Naive thymus-derived CD4-positive, alpha-beta T cell (primary cell): ENCODE results near the gene ADGRB3. TPM values are rescaled to one million over a fixed set of nuclear protein-coding genes. Genes with fewer than 3 reads are reported as not detected.

Experiments used
- ATAC-seq: fragments of 150-1000 bp; cut with Tn5 transposase; 2 replicates; pipeline ENCODE4 v1.10.0; 2021; ENCODE audit warnings: mild to moderate bottlenecking, moderate library complexity
- CTCF ChIA-PET: fragments of 350-600 bp; sonication (Branson Sonifier 250); formaldehyde crosslinking; loops from one replicate; lab custom pipeline; 2021; ENCODE audit warnings: antibody characterized with exemption; lab: Charles Lee
- POLR2A ChIA-PET: fragments of 350-600 bp; sonication (Branson Sonifier 250); formaldehyde crosslinking; loops from one replicate; lab custom pipeline; 2021; ENCODE audit warnings: antibody characterized with exemption, inconsistent platforms; lab: Charles Lee
- DNase-seq, 9 donors: peaks; one replicate each; pipeline versions ENCODE4 v3.0.0 to v3.0.0-alpha.2; 2020 to 2022; ENCODE audit warnings: mixed read lengths in 1 of 9
- H3K27ac ChIP-seq: one replicate; pipeline ENCODE4 v1.7.0; 2013; ENCODE audit warnings: mild to moderate bottlenecking, low read depth, low read length, moderate library complexity
- H3K27me3 ChIP-seq, 2 donors: one replicate each; pipeline ENCODE4 v1.7.0; 2013; ENCODE audit warnings: low read length in 2 of 2, mild to moderate bottlenecking in 2 of 2, moderate library complexity in 2 of 2; ENCODE audit not compliant: control insufficient read depth in 2 of 2, insufficient read depth in 2 of 2
- H3K36me3 ChIP-seq, 3 experiments: 1 replicate in 2 of 3; 2 replicates in 1 of 3; pipeline ENCODE4 v1.7.0; 2013; ENCODE audit warnings: low read length in 3 of 3, mild to moderate bottlenecking in 3 of 3, moderate library complexity in 1 of 3; ENCODE audit not compliant: insufficient read depth in 3 of 3, control insufficient read depth in 2 of 3
- H3K4me1 ChIP-seq, 2 donors: one replicate each; pipeline ENCODE4 v1.7.0; 2013; ENCODE audit warnings: low read length in 2 of 2, mild to moderate bottlenecking in 2 of 2, moderate library complexity in 1 of 2; ENCODE audit not compliant: control insufficient read depth in 2 of 2, insufficient read depth in 2 of 2
- H3K4me3 ChIP-seq: 2 replicates; pipeline ENCODE4 v1.7.0; 2013; ENCODE audit warnings: mild to moderate bottlenecking, low read length
- H3K9me3 ChIP-seq, 3 experiments: 1 replicate in 2 of 3; 2 replicates in 1 of 3; pipeline ENCODE4 v1.7.0; 2013; ENCODE audit warnings: low read length in 3 of 3; ENCODE audit not compliant: control insufficient read depth in 2 of 3
- H3K27ac Mint-ChIP-seq, 9 donors: one replicate each; pipeline ENCODE4 v1.8.0; 2020 to 2022; ENCODE audit warnings: mixed read lengths in 9 of 9, mild to moderate bottlenecking in 8 of 9, moderate library complexity in 5 of 9, inconsistent platforms in 2 of 9
- H3K27me3 Mint-ChIP-seq, 5 donors: one replicate each; pipeline ENCODE4 v1.8.0; 2021 to 2022; ENCODE audit warnings: mixed read lengths in 5 of 5, mild to moderate bottlenecking in 1 of 5
- H3K36me3 Mint-ChIP-seq, 5 donors: one replicate each; pipeline ENCODE4 v1.8.0; 2020 to 2022; ENCODE audit warnings: mixed read lengths in 5 of 5, mild to moderate bottlenecking in 3 of 5, inconsistent platforms in 1 of 5
- H3K4me1 Mint-ChIP-seq, 7 donors: one replicate each; pipeline ENCODE4 v1.8.0; 2020 to 2022; ENCODE audit warnings: mixed read lengths in 7 of 7, mild to moderate bottlenecking in 3 of 7, inconsistent platforms in 1 of 7
- H3K4me3 Mint-ChIP-seq, 10 donors: one replicate each; pipeline ENCODE4 v1.8.0; 2020 to 2022; ENCODE audit warnings: mild to moderate bottlenecking in 10 of 10, mixed read lengths in 10 of 10, moderate library complexity in 6 of 10, inconsistent platforms in 2 of 10
- H3K9me3 Mint-ChIP-seq, 11 donors: one replicate each; pipeline ENCODE4 v1.8.0; 2020 to 2022; ENCODE audit warnings: mixed read lengths in 11 of 11, mild to moderate bottlenecking in 4 of 11, inconsistent platforms in 1 of 11, moderate library complexity in 1 of 11
- intact Hi-C, 2 donors: fragments of 100-400 bp; cut with micrococcal nuclease; formaldehyde crosslinking; loops; one replicate each; pipeline ENCODE4 v1.15.1; 2023
- polyA plus RNA-seq, 2 donors: library from polyadenylated mRNA; unstranded; fragments of 300-500 nt; fragmentation: Illumina TruSeq; gene quantifications; one replicate each; pipeline ENCODE4 v1.2.3, GENCODE V29; 2021
- total RNA-seq, 6 experiments: library from RNA in 5 of 6; stranded (reverse) in 5 of 6; gene quantifications; 1 replicate in 5 of 6; 2 replicates in 1 of 6; pipeline ENCODE4 v1.2.3 and lab custom pipeline; 2021 to 2026

ADGRB3 gene
- total and polyA plus RNA-seq, 7 experiments from 2014 or later: not detected

DNA sequence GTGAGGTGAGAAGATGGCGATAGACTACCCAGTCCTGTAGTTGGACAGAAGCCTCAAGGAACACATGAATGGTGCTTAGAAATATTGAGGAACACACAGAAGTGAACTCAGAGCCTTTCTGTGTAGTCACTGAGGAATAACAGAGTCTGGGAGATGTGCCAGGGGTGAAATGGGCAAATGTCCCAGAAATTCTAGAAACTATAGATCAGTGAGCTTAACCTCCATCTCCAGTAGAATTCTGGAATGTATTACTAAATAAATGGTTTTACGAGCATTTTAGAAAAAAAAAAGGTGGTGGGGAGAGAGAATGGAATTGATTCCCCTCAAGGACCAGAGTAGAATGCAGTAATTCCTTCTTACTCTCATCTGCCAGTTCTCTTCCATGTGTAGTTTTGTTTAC is 781.7 kb downstream of the ADGRB3 start:
- H3K4me1 Mint-ChIP-seq: no peaks in the 10 kb centered on the region
- no peaks in the 10 kb centered on the region for H3K36me3 ChIP-seq
- no peak overlapping the region for H3K27ac Mint-ChIP-seq
- H3K27me3 Mint-ChIP-seq: no peaks in the 10 kb centered on the region
- H3K4me1 ChIP-seq: no peaks in the 10 kb centered on the region
- peaks cover 0 to 22% (median 4%) of the 10 kb centered on the region in 11 donors for H3K9me3 Mint-ChIP-seq
- no peak overlapping the region for H3K4me3 Mint-ChIP-seq
- H3K27me3 ChIP-seq: no peaks in the 10 kb centered on the region
- no peak overlapping the region for H3K4me3 ChIP-seq
- DNase-seq: no peak
- no peaks in the 10 kb centered on the region for H3K9me3 ChIP-seq
- ATAC-seq: no peak
- H3K27ac ChIP-seq: no peak overlapping the region
- no peaks in the 10 kb centered on the region for H3K36me3 Mint-ChIP-seq
- intact Hi-C loops: no loop called here
- ChIA-PET CTCF (no interaction called here), POLR2A (no interaction called here)

GRCh38 chr6:69421269-69421668 is 786.2 kb downstream of the ADGRB3 start:
- H3K27ac ChIP-seq: no peak overlapping the region
- H3K4me1 ChIP-seq: no peaks in the 10 kb centered on the region
- no peaks in the 10 kb centered on the region for H3K9me3 ChIP-seq
- no peaks in the 10 kb centered on the region for H3K36me3 ChIP-seq
- peaks cover 0 to 15% (median 2%) of the 10 kb centered on the region in 11 donors for H3K9me3 Mint-ChIP-seq
- H3K4me3 Mint-ChIP-seq: no peak overlapping the region
- no peak for ATAC-seq
- intact Hi-C loops: no loop called here
- no peak overlapping the region for H3K27ac Mint-ChIP-seq
- no peaks in the 10 kb centered on the region for H3K27me3 ChIP-seq
- no peak overlapping the region for H3K4me3 ChIP-seq
- H3K4me1 Mint-ChIP-seq: no peaks in the 10 kb centered on the region
- no peaks in the 10 kb centered on the region for H3K27me3 Mint-ChIP-seq
- ChIA-PET POLR2A (no interaction called here), CTCF (no interaction called here)
- DNase-seq: no peak
- no peaks in the 10 kb centered on the region for H3K36me3 Mint-ChIP-seq

GRCh38 chr6:69422020-69422419 is 786.9 kb downstream of the ADGRB3 start:
- Histone ChIP-seq H3K27me3 (no peaks in the 10 kb centered on the region), H3K36me3 (no peaks in the 10 kb centered on the region), H3K27ac (no peak overlapping the region), H3K9me3 (no peaks in the 10 kb centered on the region), H3K4me1 (no peaks in the 10 kb centered on the region), H3K4me3 (no peak overlapping the region)
- Mint-ChIP-seq H3K4me3 (no peak overlapping the region), H3K9me3 (peaks cover 0 to 15% (median 2%) of the 10 kb centered on the region in 11 donors), H3K4me1 (no peaks in the 10 kb centered on the region), H3K27ac (no peak overlapping the region), H3K36me3 (no peaks in the 10 kb centered on the region), H3K27me3 (no peaks in the 10 kb centered on the region)
- intact Hi-C loops: no loop called here
- no peak for DNase-seq
- ChIA-PET CTCF (no interaction called here), POLR2A (no interaction called here)
- ATAC-seq: no peak

DNA sequence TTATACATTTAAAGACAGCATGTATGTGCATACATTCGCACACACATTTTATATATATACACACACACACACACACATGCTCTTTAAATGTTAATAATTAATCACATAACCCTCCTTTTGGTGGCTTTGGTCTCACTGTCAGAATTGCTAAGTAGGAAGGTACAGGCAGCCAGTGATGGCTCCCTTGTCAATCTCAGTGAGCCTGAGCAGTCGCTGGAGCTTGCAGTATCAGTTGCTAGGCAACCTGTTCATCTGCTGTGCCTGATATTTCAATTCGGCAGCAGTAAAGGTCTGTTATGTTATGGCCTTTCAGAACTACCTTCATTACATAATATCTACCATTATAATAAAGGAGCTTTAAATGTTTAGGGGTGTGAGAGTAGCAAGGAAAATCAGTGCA is 787.4 kb downstream of the ADGRB3 start:
- no peak overlapping the region for H3K4me3 ChIP-seq

DNA sequence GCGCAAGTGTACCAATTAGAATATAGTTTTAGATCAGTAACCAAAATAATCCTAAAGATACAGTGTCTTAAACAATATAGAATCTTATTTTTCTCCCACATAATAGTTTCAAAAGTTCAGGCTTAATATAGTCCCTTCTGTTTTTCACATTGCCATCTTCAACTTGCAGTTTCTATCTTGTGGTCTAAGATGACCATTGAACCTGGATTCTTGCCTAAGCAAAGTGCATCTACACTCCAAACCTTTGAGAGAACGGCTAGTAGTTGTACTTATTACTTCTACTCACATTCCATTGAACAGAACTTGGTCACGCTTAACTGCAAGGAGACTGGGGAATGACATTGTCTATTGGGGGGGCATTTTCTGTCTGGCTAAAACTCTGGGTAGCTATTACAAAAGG is 788.7 kb downstream of the ADGRB3 start:
- peaks cover 0 to 9% (median 0%) of the 10 kb centered on the region in 11 donors for H3K9me3 Mint-ChIP-seq
- CTCF ChIA-PET: no interaction called here

More for the DNA sequence above, 787.4 kb downstream of the ADGRB3 start:
- H3K9me3 ChIP-seq: no peaks in the 10 kb centered on the region
- POLR2A ChIA-PET: no interaction called here
- H3K27ac Mint-ChIP-seq: no peak overlapping the region
- no peaks in the 10 kb centered on the region for H3K27me3 ChIP-seq
- no peaks in the 10 kb centered on the region for H3K36me3 ChIP-seq
- no peaks in the 10 kb centered on the region for H3K27me3 Mint-ChIP-seq
- H3K9me3 Mint-ChIP-seq: peaks cover 0 to 15% (median 2%) of the 10 kb centered on the region in 11 donors
- ATAC-seq (no peak), DNase-seq (no peak)
- no peaks in the 10 kb centered on the region for H3K36me3 Mint-ChIP-seq
- intact Hi-C loops: no loop called here
- no peak overlapping the region for H3K4me3 Mint-ChIP-seq
- no peaks in the 10 kb centered on the region for H3K4me1 Mint-ChIP-seq
- CTCF ChIA-PET: no interaction called here
- H3K4me1 ChIP-seq: no peaks in the 10 kb centered on the region
- no peak overlapping the region for H3K27ac ChIP-seq

DNA sequence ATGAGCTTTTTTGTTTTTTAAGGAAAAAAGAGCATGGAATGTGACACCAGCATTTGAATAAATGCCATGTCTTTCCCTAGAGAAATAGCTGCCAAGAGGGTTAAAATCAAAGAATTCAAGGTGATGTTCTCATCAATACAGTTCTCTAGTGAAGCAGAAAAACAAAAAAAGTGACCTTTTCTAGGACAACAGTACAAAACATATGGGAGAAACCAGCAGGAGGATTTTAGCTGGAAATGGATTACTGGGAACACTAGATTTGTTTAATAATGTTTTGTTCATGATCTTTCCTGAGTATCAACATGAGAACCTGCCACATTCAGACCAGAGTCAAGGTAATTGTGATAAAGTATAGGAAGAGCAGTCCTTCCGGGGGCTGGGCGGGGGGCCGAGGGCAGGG is 789.5 kb downstream of the ADGRB3 start:
- ChIA-PET POLR2A (no interaction called here), CTCF (no interaction called here)
- no peaks in the 10 kb centered on the region for H3K4me1 Mint-ChIP-seq
- H3K4me3 Mint-ChIP-seq: no peak overlapping the region
- Histone ChIP-seq H3K4me3 (no peak overlapping the region), H3K27ac (no peak overlapping the region), H3K4me1 (no peaks in the 10 kb centered on the region), H3K36me3 (no peaks in the 10 kb centered on the region), H3K27me3 (no peaks in the 10 kb centered on the region), H3K9me3 (no peaks in the 10 kb centered on the region)
- intact Hi-C loops: no loop called here
- H3K9me3 Mint-ChIP-seq: peaks cover 0 to 9% (median 0%) of the 10 kb centered on the region in 11 donors
- no peak overlapping the region for H3K27ac Mint-ChIP-seq
- no peaks in the 10 kb centered on the region for H3K36me3 Mint-ChIP-seq
- H3K27me3 Mint-ChIP-seq: no peaks in the 10 kb centered on the region
- DNase-seq (no peak), ATAC-seq (no peak)

More for the DNA sequence above, 788.7 kb downstream of the ADGRB3 start:
- intact Hi-C loops: no loop called here
- POLR2A ChIA-PET: no interaction called here
- H3K4me3 ChIP-seq: no peak overlapping the region
- no peaks in the 10 kb centered on the region for H3K36me3 Mint-ChIP-seq
- H3K4me1 Mint-ChIP-seq: no peaks in the 10 kb centered on the region
- no peaks in the 10 kb centered on the region for H3K27me3 Mint-ChIP-seq
- H3K4me1 ChIP-seq: no peaks in the 10 kb centered on the region
- H3K27me3 ChIP-seq: no peaks in the 10 kb centered on the region
- DNase-seq (no peak), ATAC-seq (no peak)
- no peak overlapping the region for H3K27ac Mint-ChIP-seq
- H3K4me3 Mint-ChIP-seq: no peak overlapping the region
- H3K9me3 ChIP-seq: no peaks in the 10 kb centered on the region
- H3K36me3 ChIP-seq: no peaks in the 10 kb centered on the region
- H3K27ac ChIP-seq: no peak overlapping the region

DNA sequence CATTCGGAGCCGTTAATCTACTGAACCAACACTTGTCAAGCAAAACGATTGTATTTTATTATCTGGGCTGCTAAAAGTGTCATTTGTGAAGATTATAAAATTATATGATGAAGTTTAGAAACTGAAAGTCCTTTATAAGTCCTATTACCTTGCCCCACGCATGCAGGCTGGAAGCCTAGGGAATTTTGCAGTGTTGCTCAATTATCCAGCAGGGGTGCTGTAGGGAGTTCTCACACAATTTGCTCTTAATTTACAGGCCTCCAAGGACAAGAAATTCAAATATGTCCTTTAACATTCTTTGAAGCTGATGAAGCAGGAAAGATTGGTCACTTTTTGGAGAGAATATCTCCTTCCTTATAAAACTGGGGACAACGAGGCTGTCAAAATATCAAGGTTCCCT is 792.8 kb downstream of the ADGRB3 start:
- Histone ChIP-seq H3K27me3 (no peaks in the 10 kb centered on the region), H3K36me3 (no peaks in the 10 kb centered on the region), H3K4me1 (no peaks in the 10 kb centered on the region), H3K4me3 (no peak overlapping the region), H3K27ac (no peak overlapping the region), H3K9me3 (no peaks in the 10 kb centered on the region)
- H3K27me3 Mint-ChIP-seq: no peaks in the 10 kb centered on the region
- POLR2A ChIA-PET: no interaction called here
- DNase-seq (no peak), ATAC-seq (no peak)
- H3K27ac Mint-ChIP-seq: no peak overlapping the region
- CTCF ChIA-PET: no interaction called here
- H3K4me3 Mint-ChIP-seq: no peak overlapping the region
- no peaks in the 10 kb centered on the region for H3K4me1 Mint-ChIP-seq
- peaks cover 0 to 8% (median 0%) of the 10 kb centered on the region in 11 donors for H3K9me3 Mint-ChIP-seq
- H3K36me3 Mint-ChIP-seq: no peaks in the 10 kb centered on the region
- intact Hi-C loops: no loop called here
